Heart right ventricle (tissue), 16 donors: ENCODE measurements around the gene GBP7. TPM values are rescaled to one million over a fixed set of nuclear protein-coding genes. Genes with fewer than 3 reads are reported as not detected.

Experiments
- ATAC-seq, 8 donors: fragments of 200-7000 bp; cut with Tn5 transposase; one replicate each; pipeline ENCODE4 v1.9.1; 2020; ENCODE audit warnings: mild to moderate bottlenecking in 8 of 8, moderate library complexity in 8 of 8, moderate number of reproducible peaks in 1 of 8
- DNase-seq, 2 donors: peaks; one replicate each; pipeline ENCODE4 v3.0.0-alpha.2; 2020
- H3K27ac ChIP-seq, 10 donors: fragments of 200-600 bp; sonication (generic) in 2 of 10; one replicate each; pipeline versions ENCODE4 v1.5.0 to v1.8.0; 2020 to 2022; ENCODE audit warnings: mild to moderate bottlenecking in 3 of 10
- H3K27me3 ChIP-seq, 7 donors: fragments of 200-600 bp; one replicate each; pipeline ENCODE4 v1.8.0; 2021 to 2022; ENCODE audit warnings: mild to moderate bottlenecking in 2 of 7
- H3K36me3 ChIP-seq, 9 donors: fragments of 200-600 bp; sonication (generic) in 1 of 9; one replicate each; pipeline versions ENCODE4 v1.5.0 to v1.8.0; 2020 to 2022; ENCODE audit warnings: mild to moderate bottlenecking in 2 of 9
- H3K4me1 ChIP-seq, 9 donors: fragments of 200-600 bp; sonication (generic) in 1 of 9; one replicate each; pipeline versions ENCODE4 v1.5.0 to v1.8.0; 2020 to 2022; ENCODE audit warnings: mild to moderate bottlenecking in 4 of 9
- H3K4me3 ChIP-seq, 10 donors: fragments of 200-600 bp; sonication (generic) in 2 of 10; one replicate each; pipeline versions ENCODE4 v1.5.0 to v1.8.0; 2020 to 2022; ENCODE audit warnings: mild to moderate bottlenecking in 7 of 10, moderate library complexity in 2 of 10
- H3K9me3 ChIP-seq, 11 donors: fragments of 200-600 bp in 10 of 11; sonication (generic) in 2 of 11; one replicate each; pipeline versions ENCODE4 v1.5.0 to v1.8.0; 2013 to 2022; ENCODE audit warnings: mild to moderate bottlenecking in 2 of 11, control low read depth in 1 of 11, moderate library complexity in 1 of 11
- WGBS, 2 donors: extraction: QIAGEN DNeasy Blood & Tissue Kit; methylation state at CpG; one replicate each; pipeline ENCODE4 v1.1.7; 2013; ENCODE audit warnings: inconsistent platforms in 1 of 2; 5-methylcytosine and 5-hydroxymethylcytosine counted together
- intact Hi-C, 10 donors: fragments of 100-400 bp; cut with DNase I; formaldehyde crosslinking; loops; one replicate each; pipeline versions ENCODE4 v1.11.1 to v1.14.2; 2022
- polyA plus RNA-seq, 2 donors: library from polyadenylated mRNA; stranded (reverse); fragments of 200-250 nt; gene quantifications; one replicate each; pipeline ENCODE4 v1.2.3, GENCODE V29; 2013
- total RNA-seq, 10 donors: library from RNA; stranded (reverse); fragmentation: NEBNext Ultra II Directional in 3 of 10; extraction: Animal tissue kit (Norgen Biotek cat#: 25700) in 3 of 10; gene quantifications; one replicate each; pipeline versions ENCODE4 v1.2.1 to v1.2.4, GENCODE V29; 2021 to 2023
- TF ChIP-seq, protein P1 (sequence below), 9 donors: fragments of 200-600 bp; sonication (generic) in 2 of 9; IDR thresholded peaks; one replicate each; pipeline versions ENCODE4 v1.5.0 to v1.8.0; 2021 to 2022; ENCODE audit warnings: antibody characterized with exemption in 9 of 9, mild to moderate bottlenecking in 5 of 9, moderate library complexity in 1 of 9
- donor health status: Arrhythmogenic right ventricular cardiomyopathy.
- donor health status: ischemic (EF 13 %, LVEDD 7.1; RV severe dilation, severe dysfunction).
- donor health status: healthy with polysubstance abuse.
- donor health status: DM: no; HTN: yes; CAD: no.
- donor health status: DM: no; HTN: no; CAD: no.
- donor health status: ischemic (EF 25% LVEDD 6.9; RV normal size, moderate dysfunction).
- donor health status: ischemic (EF 25% LVEDD 5.7; RV mildly dilated, moderate dysfunction).
- donor health status: healthy.
- donor health status: DM: yes; HTN: yes; CAD: no.
- donor health status: Ischemic cardiomyopathy.
- donor health status: ischemic (EF 35%, LVEDD 5.7; RV mildly dilated, moderate dysfunction).
- donor health status: nonischemic (EF 11% LVEDD 7.7; RV severe dilation, severe dysfunction).
- donor health status: DM: yes; HTN: yes; CAD: no.
- donor health status: PGD.
- donor health status: ischemic (EF 29% LVEDD 5.4; RV normal size, mild dysfunction).
- donor health status: nonischemic (EF 23%, LVEDD 6.1; RV moderate dilation, normal function).

The GBP7 gene
- total and polyA plus RNA-seq, 12 donors: 0.17 to 0.42 TPM; not detected in 10

DNA sequence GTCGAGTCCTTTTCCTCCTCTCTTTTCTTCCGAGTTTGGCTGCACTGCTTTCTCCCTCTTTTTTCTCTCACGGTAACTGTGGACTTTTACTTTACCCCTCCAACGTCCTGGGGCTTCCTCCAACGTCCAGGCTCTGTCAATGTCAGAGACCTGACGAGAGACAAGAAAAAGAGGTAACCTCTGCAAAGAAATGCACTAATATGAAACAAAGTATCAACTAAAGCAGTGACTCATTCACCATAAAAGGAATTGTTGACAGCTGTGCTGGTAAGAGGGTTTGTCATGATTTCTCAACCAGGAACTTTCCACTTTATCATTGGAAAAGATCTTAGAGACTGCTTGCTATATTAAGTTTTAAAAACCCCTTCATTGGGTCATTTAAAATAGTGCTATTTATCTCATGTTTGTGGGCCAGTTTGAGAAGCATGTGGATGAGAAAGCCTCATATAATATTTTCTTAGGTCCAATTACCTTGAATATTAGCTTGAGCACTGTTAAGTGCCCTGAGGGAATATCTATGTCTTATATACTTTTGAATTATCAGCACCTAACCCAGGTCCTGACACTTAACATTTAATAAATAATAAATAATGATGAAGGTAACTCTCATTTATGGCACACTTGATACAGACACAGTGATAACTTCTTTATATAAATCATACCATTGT, 49.8 kb downstream of the GBP7 start, which contains the start of gene GBP2:
Gene GBP2, minus strand, starts transcription at position 202 of the 668 bp plus-strand sequence. CDS start 4,148 bp downstream, outside the sequence.
- peak; percentile 59 to 93 (median 84) for ATAC-seq
- H3K27me3 ChIP-seq: no peaks in the 10 kb centered on the region
- H3K4me1 ChIP-seq: peaks cover 0 to 68% (median 35%) of the 10 kb centered on the region in 9 donors
- H3K4me3 ChIP-seq: peak within 1 kb of the TSS; percentile 29 to 59 (median 52)
- H3K9me3 ChIP-seq: no peaks in the 10 kb centered on the region
- peak within 1 kb of the TSS; percentile 37 to 92 (median 70) for H3K27ac ChIP-seq
- TF ChIP-seq, protein P1, sequence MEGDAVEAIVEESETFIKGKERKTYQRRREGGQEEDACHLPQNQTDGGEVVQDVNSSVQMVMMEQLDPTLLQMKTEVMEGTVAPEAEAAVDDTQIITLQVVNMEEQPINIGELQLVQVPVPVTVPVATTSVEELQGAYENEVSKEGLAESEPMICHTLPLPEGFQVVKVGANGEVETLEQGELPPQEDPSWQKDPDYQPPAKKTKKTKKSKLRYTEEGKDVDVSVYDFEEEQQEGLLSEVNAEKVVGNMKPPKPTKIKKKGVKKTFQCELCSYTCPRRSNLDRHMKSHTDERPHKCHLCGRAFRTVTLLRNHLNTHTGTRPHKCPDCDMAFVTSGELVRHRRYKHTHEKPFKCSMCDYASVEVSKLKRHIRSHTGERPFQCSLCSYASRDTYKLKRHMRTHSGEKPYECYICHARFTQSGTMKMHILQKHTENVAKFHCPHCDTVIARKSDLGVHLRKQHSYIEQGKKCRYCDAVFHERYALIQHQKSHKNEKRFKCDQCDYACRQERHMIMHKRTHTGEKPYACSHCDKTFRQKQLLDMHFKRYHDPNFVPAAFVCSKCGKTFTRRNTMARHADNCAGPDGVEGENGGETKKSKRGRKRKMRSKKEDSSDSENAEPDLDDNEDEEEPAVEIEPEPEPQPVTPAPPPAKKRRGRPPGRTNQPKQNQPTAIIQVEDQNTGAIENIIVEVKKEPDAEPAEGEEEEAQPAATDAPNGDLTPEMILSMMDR (IDR thresholded peaks at IDR 0.05): no peak
- peaks cover 0 to 14% (median 0%) of the 10 kb centered on the region in 9 donors for H3K36me3 ChIP-seq
- no peak for DNase-seq
- 17 to 38% methylated on average over 6 of the region's 6 CpGs for WGBS, 2 donors
- intact Hi-C loops: no loop called here

DNA sequence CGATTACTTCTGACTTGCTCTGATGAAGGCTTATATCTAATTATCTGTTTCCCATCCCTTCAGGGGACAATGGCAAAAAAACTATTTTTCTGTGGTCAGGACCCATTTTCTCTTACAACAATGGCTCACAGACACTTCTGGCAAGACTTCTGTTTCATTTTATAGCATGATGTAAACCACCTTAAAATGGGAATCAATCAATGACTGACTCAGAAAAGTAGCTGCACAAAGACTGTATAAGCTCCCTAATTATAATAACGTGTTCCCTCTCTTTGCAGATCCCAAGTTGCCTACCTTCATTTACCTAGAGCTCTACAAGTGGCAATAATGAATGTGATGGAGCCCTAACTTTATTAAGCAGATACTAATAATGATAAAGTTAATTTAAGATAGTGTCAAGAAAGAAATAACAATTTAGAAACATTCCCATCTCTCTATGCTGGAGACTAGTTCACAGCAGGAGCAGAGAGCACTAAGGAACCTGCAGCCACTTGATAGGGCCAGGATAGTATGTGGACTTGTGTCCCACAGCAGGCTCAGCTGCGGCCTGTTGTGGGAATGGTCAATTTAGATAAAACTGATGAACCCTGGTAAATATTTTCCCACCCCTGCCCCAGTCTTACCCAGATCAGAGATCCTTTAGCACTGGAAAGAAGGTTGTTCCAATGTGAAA, 50.4 kb downstream of the GBP7 start:
- H3K27me3 ChIP-seq: no peaks in the 10 kb centered on the region
- no peaks in the 10 kb centered on the region for H3K9me3 ChIP-seq
- ATAC-seq: peak in 6 of 8 donors; percentile 48 to 78 (median 67)
- DNase-seq: no peak
- peaks cover 0 to 21% (median 0%) of the 10 kb centered on the region in 9 donors for H3K36me3 ChIP-seq
- intact Hi-C loops: no loop called here
- WGBS, 2 donors: 40 to 65% methylated on average over 3 of the region's 3 CpGs
- H3K4me3 ChIP-seq: peak overlapping the region; percentile 29 to 59 (median 52)
- peaks cover 0 to 64% (median 35%) of the 10 kb centered on the region in 9 donors for H3K4me1 ChIP-seq
- H3K27ac ChIP-seq: peak overlapping the region; percentile 37 to 92 (median 70)
- TF ChIP-seq, protein P1 (IDR thresholded peaks at IDR 0.05): no peak

DNA sequence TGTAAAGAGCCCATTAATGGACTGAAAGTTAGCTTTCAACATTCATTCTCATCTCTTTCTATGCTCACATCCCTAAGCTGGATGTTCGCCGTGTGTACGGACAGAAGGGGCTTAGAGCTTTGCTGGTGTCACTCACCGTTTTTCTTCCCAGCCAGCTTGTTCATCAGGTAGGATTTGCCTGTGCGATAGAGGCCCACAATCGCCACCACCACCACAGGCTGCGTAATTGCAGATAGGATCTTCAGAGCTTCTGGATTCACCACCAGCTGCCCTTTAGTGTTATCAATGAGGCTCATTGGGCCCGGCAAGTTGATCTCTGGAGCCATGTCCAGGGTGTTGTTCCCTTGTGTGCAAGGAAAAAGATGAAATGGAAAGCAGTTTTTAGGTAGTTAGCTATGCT, 54.2 kb downstream of the GBP7 start:
- ATAC-seq (no peak), DNase-seq (no peak)
- intact Hi-C loops: loop anchor here in 1 of 10 donors (5.0 kb wide), 1 partner anchor 76 kb away; the partner anchor contains the start of gene GBP4
- H3K9me3 ChIP-seq: no peaks in the 10 kb centered on the region
- TF ChIP-seq, protein P1 (IDR thresholded peaks at IDR 0.05): no peak
- no peak overlapping the region for H3K4me3 ChIP-seq
- H3K36me3 ChIP-seq: peaks cover 0 to 58% (median 30%) of the 10 kb centered on the region in 9 donors
- H3K27ac ChIP-seq: no peak overlapping the region
- 95% methylated on average over 8 of the region's 8 CpGs for WGBS, 2 donors
- H3K27me3 ChIP-seq: no peaks in the 10 kb centered on the region
- H3K4me1 ChIP-seq: peaks cover 0 to 36% (median 20%) of the 10 kb centered on the region in 9 donors

DNA sequence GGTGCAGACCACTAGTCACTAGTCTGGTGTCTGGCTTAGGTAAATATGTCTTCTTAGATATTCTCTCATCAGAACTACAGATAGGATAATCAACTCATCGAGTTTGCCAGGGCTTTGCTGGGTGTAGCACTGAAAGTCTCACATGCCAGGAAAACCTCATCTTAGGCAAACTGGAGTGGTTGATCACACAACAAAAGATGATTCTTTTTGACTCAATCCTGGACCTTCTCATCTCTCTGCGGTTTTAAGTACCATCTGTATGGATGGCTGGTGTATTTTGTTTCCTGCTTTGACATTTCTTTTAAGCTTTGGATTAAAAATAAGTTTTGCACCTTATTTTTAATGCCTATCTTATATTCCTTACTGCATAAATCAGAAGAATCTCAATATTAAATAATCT, 61.1 kb downstream of the GBP7 start:
- TF ChIP-seq, protein P1 (IDR thresholded peaks at IDR 0.05): no peak

More for the DNA sequence above, 61.1 kb downstream of the GBP7 start:
- ATAC-seq (no peak), DNase-seq (no peak)
- WGBS, 2 donors: 82 to 85% methylated on average over 2 of the region's 2 CpGs
- H3K4me3 ChIP-seq: no peak overlapping the region
- H3K27ac ChIP-seq: no peak overlapping the region
- no peaks in the 10 kb centered on the region for H3K4me1 ChIP-seq
- intact Hi-C loops: loop anchor here in 1 of 10 donors (5.0 kb wide), 1 partner anchor 73 kb away; no protein-coding TSS in a partner anchor
- no peaks in the 10 kb centered on the region for H3K27me3 ChIP-seq
- H3K9me3 ChIP-seq: no peaks in the 10 kb centered on the region
- H3K36me3 ChIP-seq: peaks cover 0 to 100% (median 57%) of the 10 kb centered on the region in 9 donors
